ES-I3 (cell line): ENCODE results near the gene YES1.

Experiments used
- H3K36me3 ChIP-seq: 2 replicates; pipeline ENCODE4 v1.6.1; 2013; ENCODE audit warnings: mild to moderate bottlenecking, low read length, control low read depth, moderate library complexity; ENCODE audit not compliant: insufficient read depth
- H3K4me1 ChIP-seq: 2 replicates; pipeline ENCODE4 v1.6.1; 2013; ENCODE audit warnings: mild to moderate bottlenecking, control low read depth, low read length; ENCODE audit not compliant: insufficient read depth
- H3K9ac ChIP-seq: 2 replicates; pipeline ENCODE4 v1.6.1; 2013; ENCODE audit warnings: low read depth, mild to moderate bottlenecking, low read length, moderate library complexity
- H3K9me3 ChIP-seq: 2 replicates; pipeline ENCODE4 v1.6.1; 2013; ENCODE audit warnings: mild to moderate bottlenecking, low read length, moderate library complexity; ENCODE audit not compliant: control insufficient read depth, insufficient read depth

The YES1 gene

GRCh38 chr18:811892-812375, at the start of gene YES1:
YES1 (minus strand) TSS chr18:812242; CDS start chr18:756827, 55,415 bp downstream.
- peaks cover 17% of the 10 kb centered on the region for H3K4me1 ChIP-seq

GRCh38 chr18:857986-858385, 45.9 kb upstream of the YES1 start:
- Histone ChIP-seq H3K9me3 (no peaks in the 10 kb centered on the region), H3K9ac (no peak overlapping the region)

More at GRCh38 chr18:811892-812375, at the start of gene YES1:
- H3K9ac ChIP-seq, result peak within 1 kb of the TSS; percentile 100
- no peaks in the 10 kb centered on the region for H3K36me3 ChIP-seq
- H3K9me3 ChIP-seq, result no peaks in the 10 kb centered on the region

GRCh38 chr18:853471-853870, 41.4 kb upstream of the YES1 start:
- no peaks in the 10 kb centered on the region for H3K4me1 ChIP-seq
- no peak overlapping the region for H3K9ac ChIP-seq
- H3K36me3 ChIP-seq, result no peaks in the 10 kb centered on the region
- H3K9me3 ChIP-seq, result no peaks in the 10 kb centered on the region

More at GRCh38 chr18:857986-858385, 45.9 kb upstream of the YES1 start:
- no peaks in the 10 kb centered on the region for H3K36me3 ChIP-seq
- peaks cover 6% of the 10 kb centered on the region for H3K4me1 ChIP-seq

- H3K9me3 ChIP-seq, result no peaks in the 10 kb centered on the region
- H3K9ac ChIP-seq, result no peak overlapping the region
- no peaks in the 10 kb centered on the region for H3K36me3 ChIP-seq
- H3K4me1 ChIP-seq, result no peaks in the 10 kb centered on the region
Observed at GRCh38 chr18:850960-851359, 38.9 kb upstream of the YES1 start.

- H3K4me1 ChIP-seq, result no peaks in the 10 kb centered on the region
Observed at GRCh38 chr18:849021-849420, 37.0 kb upstream of the YES1 start.

GRCh38 chr18:848062-848861, 36.2 kb upstream of the YES1 start:
- Histone ChIP-seq H3K4me1 (no peaks in the 10 kb centered on the region), H3K9ac (no peak overlapping the region), H3K36me3 (no peaks in the 10 kb centered on the region), H3K9me3 (no peaks in the 10 kb centered on the region)

More at GRCh38 chr18:849021-849420, 37.0 kb upstream of the YES1 start:
- Histone ChIP-seq H3K9me3 (no peaks in the 10 kb centered on the region), H3K36me3 (no peaks in the 10 kb centered on the region), H3K9ac (no peak overlapping the region)

- H3K4me1 ChIP-seq, result no peaks in the 10 kb centered on the region
- no peaks in the 10 kb centered on the region for H3K9me3 ChIP-seq
- H3K36me3 ChIP-seq, result no peaks in the 10 kb centered on the region
- H3K9ac ChIP-seq, result no peak overlapping the region
Observed at GRCh38 chr18:845152-845819, 33.2 kb upstream of the YES1 start.

GRCh38 chr18:841647-842370, 29.8 kb upstream of the YES1 start:
- Histone ChIP-seq H3K36me3 (no peaks in the 10 kb centered on the region), H3K9ac (no peak overlapping the region), H3K4me1 (no peaks in the 10 kb centered on the region), H3K9me3 (no peaks in the 10 kb centered on the region)

- no peaks in the 10 kb centered on the region for H3K36me3 ChIP-seq
- no peaks in the 10 kb centered on the region for H3K9me3 ChIP-seq
- no peaks in the 10 kb centered on the region for H3K4me1 ChIP-seq
- no peak overlapping the region for H3K9ac ChIP-seq
Observed at GRCh38 chr18:840516-840915, 28.5 kb upstream of the YES1 start.

- no peak overlapping the region for H3K9ac ChIP-seq
- H3K4me1 ChIP-seq, result no peaks in the 10 kb centered on the region
- H3K9me3 ChIP-seq, result no peaks in the 10 kb centered on the region
Observed at GRCh38 chr18:840023-840408, 28.0 kb upstream of the YES1 start.

GRCh38 chr18:839224-840022, 27.4 kb upstream of the YES1 start:
- H3K36me3 ChIP-seq, result no peaks in the 10 kb centered on the region
- H3K9ac ChIP-seq, result no peak overlapping the region; the same call in 1 of the 2 replicates
- no peaks in the 10 kb centered on the region for H3K9me3 ChIP-seq
- no peaks in the 10 kb centered on the region for H3K4me1 ChIP-seq

More at GRCh38 chr18:840023-840408, 28.0 kb upstream of the YES1 start:
- H3K36me3 ChIP-seq, result no peaks in the 10 kb centered on the region

- Histone ChIP-seq H3K36me3 (no peaks in the 10 kb centered on the region), H3K4me1 (no peaks in the 10 kb centered on the region), H3K9ac (no peak overlapping the region), H3K9me3 (no peaks in the 10 kb centered on the region)
Observed at GRCh38 chr18:837922-838321, 25.9 kb upstream of the YES1 start.

GRCh38 chr18:834082-834720, 22.2 kb upstream of the YES1 start:
- Histone ChIP-seq H3K4me1 (peaks cover 6% of the 10 kb centered on the region; the same call in 1 of the 2 replicates), H3K36me3 (no peaks in the 10 kb centered on the region), H3K9me3 (no peaks in the 10 kb centered on the region), H3K9ac (no peak overlapping the region)
